Bone marrow (tissue), 2 donors: ENCODE measurements around the gene ZNF226.
"Not testable (repeated sequence)": the region's sequence is repeated elsewhere in the genome, so short reads cannot be mapped to it uniquely, and the experiment has no call there.

Experiments
- DNase-seq, 2 donors: peaks; one replicate each; lab custom pipeline; 2025; lab: John Stamatoyannopoulos, UW

The ZNF226 gene

DNA sequence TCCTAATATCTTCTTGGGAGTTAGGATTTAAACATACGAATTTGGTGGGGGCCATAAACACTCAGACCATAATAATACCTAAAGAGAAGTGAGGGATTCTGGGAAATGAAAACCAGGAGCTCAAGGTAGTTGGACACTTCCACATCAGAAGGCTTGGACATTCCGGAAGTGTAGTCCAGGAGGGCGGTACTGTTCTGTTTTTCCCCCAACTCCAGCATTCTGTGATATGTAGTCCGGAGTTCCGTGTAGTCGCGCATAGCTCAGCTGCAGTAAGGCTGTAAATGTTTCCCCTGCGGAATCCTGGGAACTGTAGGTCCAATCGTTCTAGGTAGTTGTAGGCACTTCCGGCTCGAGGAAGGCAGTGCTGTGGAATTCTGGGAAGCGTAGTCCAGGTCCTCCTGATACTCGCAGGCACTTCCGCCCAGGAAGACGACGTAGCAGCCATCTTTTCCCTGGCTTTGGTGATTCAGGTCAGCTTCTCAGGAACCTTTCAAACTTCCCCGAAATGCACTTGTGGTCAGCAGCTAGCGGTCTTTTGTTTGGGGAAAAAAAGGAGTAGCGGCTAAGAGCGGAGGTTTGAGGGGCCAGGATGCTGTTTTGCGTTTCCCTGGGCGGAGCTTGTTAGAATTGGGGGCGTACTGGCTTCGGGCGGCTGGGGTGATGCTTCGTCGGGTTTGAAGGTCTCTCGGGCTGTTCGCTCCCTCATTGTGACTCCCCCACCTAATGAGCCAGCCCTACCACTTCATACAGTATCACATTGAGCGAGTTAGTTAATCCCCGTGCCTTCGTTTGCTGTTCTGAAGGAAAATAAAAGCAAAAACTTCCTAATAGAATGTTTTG is at the start of gene ZNF226:
ZNF226 (plus strand) TSS at position 428 of the 840 bp plus-strand sequence. CDS start 4,981 bp downstream, outside the sequence.
- peak; percentile 50 to 98 for DNase-seq

DNA sequence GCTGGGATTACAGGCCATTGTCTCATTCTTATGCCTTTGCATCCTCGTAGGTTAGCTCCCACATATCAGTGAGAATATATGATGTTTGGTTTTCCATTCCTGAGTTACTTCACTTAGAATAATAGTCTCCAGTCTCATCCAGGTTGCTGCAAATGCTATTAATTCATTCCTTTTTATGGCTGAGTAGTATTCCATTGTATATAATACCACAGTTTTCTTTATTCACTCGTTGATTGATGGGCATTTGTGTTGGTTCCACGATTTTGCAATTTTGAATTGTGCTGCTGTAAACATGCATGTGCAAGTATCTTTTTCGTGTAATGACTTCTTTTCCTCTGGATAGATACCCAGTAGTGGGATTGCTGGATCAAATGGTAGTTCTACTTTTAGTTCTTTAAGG is 43.7 kb upstream of the ZNF226 start:
- DNase-seq = not testable (repeated sequence)

DNA sequence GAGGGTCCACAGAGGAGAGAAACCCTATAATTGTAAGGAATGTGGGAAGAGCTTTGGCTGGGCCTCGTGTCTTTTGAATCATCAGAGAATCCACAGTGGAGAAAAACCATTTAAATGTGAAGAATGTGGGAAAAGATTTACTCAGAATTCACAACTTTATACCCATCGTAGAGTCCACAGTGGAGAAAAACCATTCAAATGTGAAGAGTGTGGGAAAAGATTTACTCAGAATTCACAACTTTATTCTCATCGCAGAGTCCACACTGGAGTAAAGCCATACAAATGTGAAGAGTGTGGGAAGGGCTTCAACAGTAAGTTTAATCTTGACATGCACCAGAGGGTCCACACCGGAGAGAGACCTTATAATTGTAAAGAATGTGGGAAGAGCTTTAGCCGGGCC is 32.9 kb upstream of the ZNF226 start:
- no peak for DNase-seq

DNA sequence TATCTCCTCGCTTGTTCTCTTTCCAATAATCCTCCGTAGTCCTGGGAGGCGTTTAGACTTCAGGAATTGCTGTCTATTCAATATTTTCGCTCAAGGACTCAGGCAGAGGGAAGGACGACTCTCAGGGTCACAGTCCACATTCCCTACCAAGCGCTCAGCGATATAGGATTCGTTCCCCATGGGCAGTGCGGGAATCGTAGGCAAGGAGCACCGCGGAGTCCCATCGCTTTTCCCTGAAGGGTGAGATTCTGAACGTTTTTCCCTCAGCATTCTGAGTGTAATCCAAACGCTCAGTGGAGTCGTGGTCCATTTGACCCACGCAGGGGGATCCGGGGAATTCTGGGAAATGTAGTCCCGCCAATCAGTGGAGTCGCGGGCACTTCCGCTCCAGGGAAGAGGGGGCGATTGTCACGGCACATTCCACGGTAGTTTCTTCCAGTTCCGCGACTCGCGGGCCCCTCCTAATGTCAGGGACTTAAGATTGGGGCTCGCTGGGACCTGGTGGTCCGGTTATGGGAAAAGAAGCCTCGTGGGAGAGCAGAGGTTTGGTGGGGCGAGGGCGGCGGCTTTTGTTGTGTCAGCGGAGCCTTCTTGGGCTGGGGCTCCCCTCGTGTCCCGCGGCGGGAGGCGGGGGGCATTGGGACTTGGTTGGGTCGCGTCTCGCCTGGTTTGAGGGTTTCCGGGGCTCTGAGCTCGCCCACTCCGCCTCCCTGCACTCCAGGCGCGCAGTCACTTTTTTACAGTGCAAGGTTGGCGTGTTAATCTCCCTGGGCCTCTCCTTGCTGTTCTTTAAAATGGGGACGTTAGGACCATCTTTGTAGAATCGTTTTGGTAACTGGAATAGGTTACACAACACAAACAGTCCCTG is 23.5 kb upstream of the ZNF226 start, which contains the start of gene ZNF234:
ZNF234 (plus strand) TSS at position 364 of the 868 bp plus-strand sequence. CDS start 3,079 bp downstream, outside the sequence.
- DNase-seq = peak; percentile 50 to 60

DNA sequence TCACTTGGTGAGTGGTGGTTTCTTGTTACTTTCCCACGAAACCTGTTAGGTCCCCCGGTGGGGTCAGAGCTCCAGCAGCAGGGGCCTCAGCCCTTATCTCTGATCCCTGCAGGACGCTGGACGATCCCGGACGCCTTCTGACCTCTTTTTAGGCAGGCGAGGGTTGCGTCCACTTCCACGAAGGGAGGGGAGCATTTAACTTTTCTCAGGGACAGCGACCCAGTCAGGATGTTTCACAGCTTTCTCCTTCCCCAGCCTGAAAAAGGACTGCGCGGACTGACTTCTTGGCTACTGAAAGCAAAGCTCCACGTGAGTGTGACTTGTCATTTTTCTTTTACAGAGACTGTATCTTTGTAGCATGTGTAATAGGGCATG is 22.9 kb upstream of the ZNF226 start:
- DNase-seq = no peak

DNA sequence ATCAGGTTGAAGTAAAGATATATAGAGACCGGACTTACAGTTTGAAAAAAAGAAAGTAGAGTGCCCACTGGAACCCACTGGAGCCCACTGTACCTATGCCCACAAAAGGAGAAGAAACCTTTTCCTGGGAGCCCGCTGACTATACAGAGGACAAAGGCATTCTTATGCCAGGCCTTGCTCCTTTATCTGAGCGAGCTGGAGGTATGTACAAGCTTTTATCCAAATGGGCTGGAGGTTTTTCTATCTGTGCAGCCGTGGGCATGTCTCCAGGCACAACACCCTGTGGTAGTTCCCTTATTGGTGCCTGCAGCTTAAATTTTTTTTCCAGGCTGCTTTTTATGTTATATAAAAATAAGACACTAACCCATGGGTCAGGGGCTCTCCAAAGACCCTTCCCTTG is 15.1 kb upstream of the ZNF226 start:
- DNase-seq = no peak

DNA sequence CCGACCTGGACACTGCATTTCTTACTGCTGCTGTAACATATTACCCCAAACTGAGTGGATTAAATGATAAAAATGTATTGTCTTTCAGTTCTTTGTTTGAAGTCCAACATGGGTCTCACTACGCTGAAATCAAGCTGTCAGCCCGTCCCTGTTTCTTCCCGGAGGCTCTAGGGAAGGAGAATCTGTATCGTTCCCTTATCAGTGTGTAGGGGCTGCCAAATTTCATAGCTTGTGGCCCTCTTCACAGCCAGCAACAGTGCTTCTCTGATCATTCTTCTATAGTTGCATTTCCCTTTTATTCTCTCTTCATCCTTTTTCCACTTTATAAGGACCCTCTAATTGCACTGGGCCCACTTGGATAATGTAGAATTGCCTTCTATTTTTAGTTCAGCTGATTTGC is 13.4 kb upstream of the ZNF226 start:
- no peak for DNase-seq

DNA sequence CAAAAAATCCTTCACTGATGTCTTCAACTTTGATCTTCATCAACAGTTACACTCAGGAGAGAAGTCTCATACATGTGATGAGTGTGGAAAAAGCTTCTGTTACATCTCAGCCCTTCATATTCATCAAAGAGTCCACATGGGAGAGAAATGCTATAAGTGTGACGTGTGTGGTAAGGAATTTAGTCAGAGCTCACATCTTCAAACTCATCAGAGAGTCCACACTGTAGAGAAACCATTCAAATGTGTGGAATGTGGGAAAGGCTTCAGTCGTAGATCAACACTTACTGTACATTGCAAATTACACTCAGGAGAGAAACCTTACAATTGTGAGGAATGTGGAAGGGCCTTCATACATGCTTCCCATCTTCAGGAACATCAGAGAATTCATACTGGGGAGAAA is 8.4 kb upstream of the ZNF226 start:
- DNase-seq = no peak

DNA sequence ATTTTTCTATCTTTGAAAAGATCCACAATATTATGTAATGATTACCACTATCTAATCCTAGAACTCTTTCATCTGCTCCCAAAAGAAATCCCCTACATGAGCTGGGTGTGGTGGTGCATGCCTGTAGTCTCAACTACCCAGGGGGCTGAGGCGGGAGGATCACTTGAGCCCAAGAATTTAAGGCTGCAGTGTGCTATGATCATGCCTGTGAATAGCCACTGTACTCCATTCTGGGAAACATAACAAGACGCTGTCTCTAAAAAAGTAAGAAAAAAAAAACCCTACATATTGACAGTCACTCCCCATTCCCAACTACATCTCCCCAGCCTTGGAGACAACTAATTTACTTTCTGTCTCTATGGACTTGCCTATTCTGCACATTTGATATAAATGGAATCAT is 1.1 kb upstream of the ZNF226 start:
- DNase-seq = no peak

DNA sequence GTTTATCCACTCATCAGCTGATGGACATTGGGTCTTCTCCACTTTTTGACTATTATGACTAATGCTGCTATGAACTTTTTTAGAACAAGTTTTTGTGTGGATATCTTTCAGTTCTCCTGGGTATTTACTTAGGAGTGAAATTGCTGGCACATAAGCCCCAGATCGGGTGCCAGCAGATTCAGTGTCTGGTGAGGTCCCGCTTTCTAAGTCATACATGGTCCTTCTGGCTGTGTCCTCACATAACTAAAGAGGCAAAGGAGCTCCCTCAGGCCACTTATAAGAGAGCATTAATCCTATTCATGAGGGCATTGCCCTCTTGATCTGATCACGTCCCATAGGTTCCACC is 600 bp upstream of the ZNF226 start:
- no peak for DNase-seq

DNA sequence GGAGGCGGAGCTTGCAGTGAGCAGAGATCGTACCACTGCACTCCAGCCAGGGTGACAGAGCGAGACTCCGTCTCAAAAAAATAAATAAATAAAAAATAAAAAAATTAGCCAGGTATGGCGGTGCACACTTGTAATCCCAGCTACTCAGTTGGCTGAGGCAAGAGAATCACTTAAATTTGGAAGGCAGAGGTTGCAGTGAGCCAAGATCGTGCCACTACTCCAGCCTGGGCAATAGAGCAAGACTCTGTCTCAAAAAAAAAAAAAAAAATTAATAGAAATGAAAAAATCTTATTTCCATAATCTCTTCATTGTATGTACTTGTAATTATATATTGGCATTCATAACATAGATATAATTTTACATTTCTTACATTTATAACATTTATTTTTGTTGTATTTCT is 5.8 kb downstream of the ZNF226 start:
- not testable (repeated sequence) for DNase-seq

DNA sequence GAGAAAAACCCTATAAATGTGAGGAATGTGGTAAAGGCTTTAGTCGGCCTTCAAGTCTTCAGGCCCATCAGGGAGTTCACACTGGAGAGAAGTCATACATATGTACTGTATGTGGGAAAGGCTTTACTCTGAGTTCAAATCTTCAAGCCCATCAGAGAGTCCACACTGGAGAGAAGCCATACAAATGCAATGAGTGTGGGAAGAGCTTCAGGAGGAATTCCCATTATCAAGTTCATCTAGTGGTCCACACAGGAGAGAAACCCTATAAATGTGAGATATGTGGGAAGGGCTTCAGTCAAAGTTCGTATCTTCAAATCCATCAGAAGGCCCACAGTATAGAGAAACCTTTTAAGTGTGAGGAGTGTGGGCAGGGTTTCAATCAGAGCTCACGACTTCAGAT is 11.7 kb downstream of the ZNF226 start:
- DNase-seq = no peak

DNA sequence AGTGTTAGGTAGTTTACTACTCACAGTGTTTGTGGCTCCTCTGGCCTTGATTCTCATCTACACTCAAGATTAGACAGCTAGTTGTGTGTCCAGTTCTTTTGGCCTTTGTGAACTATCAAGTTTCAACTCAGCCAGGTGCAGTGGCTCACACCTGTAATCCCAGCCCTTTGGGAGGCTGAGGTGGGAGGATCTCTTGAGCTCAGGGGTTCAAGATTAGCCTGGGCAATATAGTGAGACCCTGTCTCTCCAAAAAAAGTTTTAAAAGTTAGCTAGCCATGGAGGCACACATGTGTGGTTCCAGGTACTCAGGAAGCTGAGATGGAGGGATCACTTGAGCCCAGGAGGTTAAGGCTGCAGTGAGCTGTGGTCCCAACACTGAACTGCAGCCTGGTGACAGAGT is 16.1 kb downstream of the ZNF226 start:
- no peak for DNase-seq

DNA sequence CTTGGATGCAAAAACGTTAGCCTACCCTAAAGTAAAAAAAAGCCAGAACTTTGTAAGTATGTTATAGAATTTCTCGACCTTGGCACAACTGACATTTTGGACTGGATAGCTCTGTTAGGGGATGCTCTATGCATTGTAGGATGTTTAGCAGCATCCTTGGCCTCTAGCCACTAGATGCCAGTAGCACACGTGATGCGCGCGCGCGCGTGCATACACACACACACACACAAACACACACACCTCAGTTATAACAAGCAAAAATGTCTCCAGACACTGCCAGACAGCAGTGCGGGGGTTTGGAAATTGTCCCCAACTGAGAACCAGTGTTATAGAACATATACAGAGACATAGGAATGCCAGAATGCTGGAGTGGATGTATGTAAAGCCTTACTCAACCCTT is 17.2 kb downstream of the ZNF226 start:
- DNase-seq = no peak

DNA sequence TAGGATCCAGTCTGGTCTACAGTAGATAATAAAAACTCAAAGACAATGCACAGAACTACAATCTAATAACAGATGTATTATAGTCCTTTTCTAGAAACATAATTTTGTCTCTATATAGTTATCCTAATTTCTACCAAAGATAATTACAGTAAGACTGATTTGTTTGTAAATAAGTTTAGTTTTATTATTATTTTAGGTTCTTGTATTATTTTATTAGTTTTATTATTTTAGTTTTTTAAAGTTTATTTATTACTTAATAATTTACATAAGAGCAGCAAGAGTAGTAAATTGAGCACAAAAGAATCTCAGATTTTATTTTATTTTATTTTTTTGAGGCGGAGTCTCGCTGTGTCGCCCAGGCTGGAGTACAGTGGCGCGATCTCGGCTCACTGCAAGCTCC is 25.1 kb downstream of the ZNF226 start:
- DNase-seq = no peak

DNA sequence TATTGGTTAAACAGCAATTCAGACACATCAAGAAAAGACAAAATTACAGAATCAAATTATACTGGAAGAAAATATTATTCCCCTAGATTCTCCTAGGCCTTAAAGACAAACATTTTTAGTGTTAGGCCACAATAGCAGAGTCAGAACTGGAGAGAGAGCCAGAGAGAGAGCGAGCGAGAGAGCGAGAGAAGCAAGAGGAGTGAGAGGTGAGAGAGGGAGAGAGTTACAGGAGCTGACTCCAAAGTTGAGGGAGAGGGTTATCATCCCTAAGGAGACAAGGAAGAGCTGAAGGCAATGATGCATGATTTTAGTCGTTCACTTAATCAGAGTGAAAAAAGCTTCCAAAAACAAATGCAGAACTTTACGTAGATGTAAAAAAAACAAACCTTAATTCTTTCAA is 27.2 kb downstream of the ZNF226 start:
- no peak for DNase-seq

DNA sequence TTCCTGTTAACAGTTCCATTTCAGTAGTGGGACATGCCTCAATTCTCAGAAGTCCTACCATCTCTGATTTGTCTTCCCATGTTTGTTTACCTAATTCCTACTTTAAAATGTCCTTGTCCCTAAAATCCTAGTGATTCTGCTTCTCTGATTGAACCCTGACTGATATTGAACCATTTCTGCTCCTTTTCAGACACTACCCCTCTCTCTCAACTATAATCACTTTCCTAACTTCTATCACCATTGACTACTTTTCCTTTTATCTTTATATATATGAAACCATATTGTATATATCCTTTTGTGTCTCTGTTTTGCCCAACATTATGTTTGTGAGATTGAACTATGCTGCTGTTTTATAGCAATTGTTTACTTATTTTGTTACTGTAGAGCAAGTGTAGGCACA is 31.9 kb downstream of the ZNF226 start:
- no peak for DNase-seq

DNA sequence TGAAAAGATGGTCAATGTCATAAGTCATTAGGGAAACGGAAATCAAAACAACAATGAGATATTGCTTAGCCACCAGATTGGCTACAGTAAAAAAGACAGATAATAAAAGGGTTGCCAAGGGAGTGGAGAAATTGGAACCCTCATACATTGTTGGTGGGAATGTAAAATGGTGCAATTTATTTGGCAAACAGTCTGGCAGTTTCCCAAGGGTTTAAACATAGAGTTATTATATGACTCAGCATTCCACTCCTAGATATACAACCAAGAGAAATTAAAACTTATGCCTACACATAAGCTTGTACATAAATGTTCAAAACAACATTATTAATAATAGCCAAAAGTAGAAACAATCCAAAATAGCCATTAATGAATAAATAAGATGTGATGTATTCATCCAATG is 37.6 kb downstream of the ZNF226 start:
- no peak for DNase-seq

DNA sequence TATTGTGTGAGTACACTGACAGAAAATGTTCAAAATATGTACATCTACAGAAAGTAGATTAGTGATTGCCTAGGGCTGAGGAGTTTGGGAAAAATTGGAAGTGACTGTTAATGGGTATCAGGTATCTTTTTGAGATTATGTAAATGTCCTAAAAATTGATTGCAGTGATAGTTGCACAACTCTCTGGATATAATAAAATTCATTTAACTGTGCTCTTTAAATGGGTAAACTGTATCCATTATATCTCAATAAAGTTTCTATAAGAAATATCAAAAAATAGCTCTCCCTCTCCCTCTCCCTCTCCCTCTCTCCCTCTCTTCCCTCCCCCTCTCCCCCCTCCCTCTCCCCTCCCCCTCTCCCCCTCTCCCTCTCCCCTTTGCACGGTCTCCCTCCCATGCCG is 38.1 kb downstream of the ZNF226 start:
- DNase-seq = no peak

DNA sequence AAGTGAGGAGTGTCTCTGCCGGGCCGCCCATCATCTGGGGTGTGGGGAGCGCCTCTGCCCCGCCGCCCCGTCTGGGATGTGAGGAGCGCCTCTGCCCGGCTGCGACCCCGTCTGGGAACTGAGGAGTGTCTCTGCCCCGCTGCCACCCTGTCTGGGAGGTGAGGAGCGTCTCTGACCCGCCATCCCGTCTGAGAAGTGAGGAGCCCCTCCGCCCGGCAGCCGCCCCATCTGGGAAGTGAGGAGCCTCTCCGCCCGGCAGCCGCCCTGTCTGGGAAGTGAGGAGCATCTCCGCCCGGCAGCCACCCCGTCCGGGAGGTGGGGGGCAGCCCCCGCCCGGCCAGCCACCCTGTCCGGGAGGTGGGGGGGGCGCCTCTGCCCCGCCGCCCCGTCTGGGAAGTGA is 39.0 kb downstream of the ZNF226 start:
- not testable (repeated sequence) for DNase-seq

DNA sequence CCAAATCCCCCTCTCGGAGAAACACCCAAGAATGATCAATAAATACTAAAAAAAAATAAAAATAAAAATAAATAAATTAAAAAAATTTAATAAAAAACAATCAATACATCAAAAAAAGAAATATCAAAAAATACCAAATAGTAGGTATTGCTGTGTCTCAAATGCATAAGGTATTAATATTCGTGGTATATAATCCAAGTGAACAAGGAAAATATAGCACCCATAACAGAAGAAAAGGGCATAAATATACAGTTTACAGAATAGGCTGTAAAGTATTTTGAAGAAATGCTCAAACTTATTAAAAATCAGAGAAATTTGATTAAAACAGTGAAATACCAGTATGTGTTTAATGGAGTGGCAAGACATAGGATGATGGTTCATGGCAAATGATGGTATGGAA is 39.9 kb downstream of the ZNF226 start:
- DNase-seq = no peak

DNA sequence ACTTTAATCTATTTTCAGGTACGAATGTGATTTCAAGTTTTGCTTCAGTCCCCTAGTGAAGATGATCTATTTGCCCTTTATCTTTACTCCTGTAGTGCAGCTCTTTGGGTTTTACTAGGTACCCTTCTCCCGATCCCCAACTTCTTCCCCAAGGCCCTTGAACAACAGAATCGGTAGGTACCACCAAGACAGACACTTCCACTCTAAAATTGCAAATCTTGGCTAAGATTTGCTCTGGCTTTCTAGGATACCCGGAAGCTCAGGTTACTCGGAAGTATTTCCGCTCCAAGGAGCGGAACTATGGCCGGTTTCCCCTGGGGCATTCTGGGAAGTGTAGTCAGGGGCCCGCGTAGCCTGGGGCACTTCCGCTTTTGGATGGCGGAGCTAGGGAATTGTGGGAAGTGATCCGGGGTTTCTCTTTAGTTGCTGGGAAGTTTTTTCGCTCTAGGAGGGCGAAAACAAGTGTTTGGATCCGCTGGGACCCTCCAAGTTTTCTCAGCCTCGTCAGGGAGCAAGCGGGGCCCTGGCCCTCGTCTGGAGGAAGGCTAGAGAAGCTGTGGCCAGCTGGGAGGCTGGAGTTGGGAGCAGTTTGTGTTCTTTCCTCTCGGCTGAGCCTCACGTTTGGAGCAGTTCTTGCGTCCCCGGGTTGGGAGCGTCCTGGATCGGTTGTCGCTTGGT is 42.4 kb downstream of the ZNF226 start:
- DNase-seq = peak; percentile 52 to 84
